SU-DHL-6 (cell line): ENCODE data around the gene PHACTR1.

ENCODE experiments used
- H2AFZ ChIP-seq: fragments of 200-600 bp; sonication (generic); 2 replicates; pipeline ENCODE4 v1.6.1; 2014; ENCODE audit warnings: low read depth, mild to moderate bottlenecking, moderate library complexity, mixed read lengths, antibody characterized with exemption, low read length; ENCODE audit not compliant: severe bottlenecking
- H3F3A ChIP-seq: fragments of 200-600 bp; shearing (Covaris generic); 2 replicates; pipeline ENCODE4 v1.6.0; 2016; ENCODE audit warnings: antibody characterized with exemption, mild to moderate bottlenecking; ENCODE audit not compliant: insufficient read depth
- H3K27ac ChIP-seq: fragments of 200-600 bp; sonication (generic); 2 replicates; pipeline ENCODE4 v1.5.1; 2016; ENCODE audit warnings: low read depth, mild to moderate bottlenecking, low read length, moderate library complexity, mixed read lengths
- H3K27me3 ChIP-seq: fragments of 200-600 bp; sonication (generic), shearing (Covaris generic); 2 replicates; pipeline ENCODE4 v1.6.0; 2014; ENCODE audit warnings: mild to moderate bottlenecking, low read length
- H3K36me3 ChIP-seq: fragments of 200-600 bp; sonication (generic); 2 replicates; pipeline ENCODE4 v1.6.1; 2014; ENCODE audit warnings: mild to moderate bottlenecking, low read length, mixed read lengths
- H3K4me2 ChIP-seq: fragments of 300-600, 200-600 bp; shearing (Covaris generic), sonication (generic); 2 replicates; pipeline ENCODE4 v1.6.0; 2014; ENCODE audit warnings: low read length, low read depth, mild to moderate bottlenecking; ENCODE audit not compliant: poor library complexity, severe bottlenecking
- H3K4me3 ChIP-seq: fragments of 200-600 bp; sonication (generic); 2 replicates; pipeline ENCODE4 v1.5.1; 2014; ENCODE audit warnings: antibody characterized with exemption, low read length, mild to moderate bottlenecking, mixed read lengths; ENCODE audit not compliant: insufficient read depth, poor library complexity, severe bottlenecking
- H3K79me2 ChIP-seq: fragments of 200-600 bp; sonication (generic); 2 replicates; pipeline ENCODE4 v1.6.1; 2014; ENCODE audit warnings: mild to moderate bottlenecking, low read length, moderate library complexity; ENCODE audit not compliant: insufficient read depth
- H3K9ac ChIP-seq: fragments of 200-600 bp; sonication (generic); 2 replicates; pipeline ENCODE4 v1.7.0; 2014; ENCODE audit warnings: mild to moderate bottlenecking, low read length
- H3K9me2 ChIP-seq: fragments of 200-600 bp; sonication (generic); replicated peaks from 2 replicates; pipeline ENCODE4 v1.6.1; 2014; ENCODE audit warnings: low read length; ENCODE audit not compliant: insufficient read depth
- H3K9me3 ChIP-seq: fragments of 200-600 bp; sonication (generic); 2 replicates; pipeline ENCODE4 v1.6.1; 2014; ENCODE audit warnings: low read length, mixed read lengths; ENCODE audit not compliant: insufficient read depth
- H4K20me1 ChIP-seq: fragments of 200-600 bp; sonication (generic); 2 replicates; pipeline ENCODE4 v1.6.1; 2014; ENCODE audit warnings: low read depth, mild to moderate bottlenecking, antibody characterized with exemption, low read length, moderate library complexity, mixed read lengths
- EZH2phosphoT487 ChIP-seq: fragments of 200-600 bp; sonication (generic), shearing (Covaris generic); conservative IDR thresholded peaks from 2 replicates; pipeline ENCODE4 v1.6.1; 2018; ENCODE audit warnings: mild to moderate bottlenecking, antibody characterized with exemption, low read length, moderate library complexity, mixed read lengths
- TF ChIP-seq, protein P1 (sequence below): fragments of 200-600 bp; sonication (generic); IDR thresholded peaks from one replicate; pipeline ENCODE4 v1.5.1; 2017; ENCODE audit warnings: antibody characterized with exemption, mild to moderate bottlenecking, low read length, moderate library complexity; ENCODE audit not compliant: insufficient read depth, poor library complexity, severe bottlenecking

PHACTR1 gene

DNA sequence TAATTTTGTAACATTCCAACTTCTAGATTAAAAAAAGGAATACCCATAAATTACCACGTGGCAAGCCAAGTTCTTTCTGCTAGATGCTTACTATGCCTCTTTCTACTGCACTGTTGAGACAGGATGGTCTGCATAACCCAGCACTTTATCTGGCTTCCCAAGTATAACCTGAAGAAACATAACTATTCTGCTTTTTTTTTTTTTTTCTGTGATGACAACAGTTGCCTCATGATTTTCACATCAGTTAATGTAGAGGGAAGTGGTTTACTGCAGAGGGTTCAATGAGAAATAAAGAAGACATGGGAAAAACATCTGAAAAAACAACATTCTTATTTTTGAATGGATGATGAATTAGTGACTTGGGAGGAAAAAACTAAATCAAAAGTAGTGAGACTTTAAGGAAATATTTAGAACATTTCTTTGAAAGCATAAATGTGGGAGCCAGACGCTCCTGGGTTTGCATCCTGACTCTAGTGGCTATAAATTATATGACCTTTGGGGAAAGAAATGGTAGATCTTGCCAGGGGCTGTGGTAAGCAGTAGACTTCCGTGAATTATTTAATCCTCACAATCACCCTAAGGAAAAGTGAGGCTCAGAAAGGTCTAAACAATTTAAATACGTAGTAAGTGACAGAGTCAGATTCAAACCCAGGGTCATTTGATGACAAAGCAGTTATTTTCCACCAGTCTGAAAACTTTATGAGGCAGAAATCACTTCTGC, 230.7 kb downstream of the PHACTR1 start:
- no peak for TF ChIP-seq EZH2phosphoT487
- TF ChIP-seq, protein P1, sequence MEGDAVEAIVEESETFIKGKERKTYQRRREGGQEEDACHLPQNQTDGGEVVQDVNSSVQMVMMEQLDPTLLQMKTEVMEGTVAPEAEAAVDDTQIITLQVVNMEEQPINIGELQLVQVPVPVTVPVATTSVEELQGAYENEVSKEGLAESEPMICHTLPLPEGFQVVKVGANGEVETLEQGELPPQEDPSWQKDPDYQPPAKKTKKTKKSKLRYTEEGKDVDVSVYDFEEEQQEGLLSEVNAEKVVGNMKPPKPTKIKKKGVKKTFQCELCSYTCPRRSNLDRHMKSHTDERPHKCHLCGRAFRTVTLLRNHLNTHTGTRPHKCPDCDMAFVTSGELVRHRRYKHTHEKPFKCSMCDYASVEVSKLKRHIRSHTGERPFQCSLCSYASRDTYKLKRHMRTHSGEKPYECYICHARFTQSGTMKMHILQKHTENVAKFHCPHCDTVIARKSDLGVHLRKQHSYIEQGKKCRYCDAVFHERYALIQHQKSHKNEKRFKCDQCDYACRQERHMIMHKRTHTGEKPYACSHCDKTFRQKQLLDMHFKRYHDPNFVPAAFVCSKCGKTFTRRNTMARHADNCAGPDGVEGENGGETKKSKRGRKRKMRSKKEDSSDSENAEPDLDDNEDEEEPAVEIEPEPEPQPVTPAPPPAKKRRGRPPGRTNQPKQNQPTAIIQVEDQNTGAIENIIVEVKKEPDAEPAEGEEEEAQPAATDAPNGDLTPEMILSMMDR, result no peak
- H3K27ac ChIP-seq, result no peak overlapping the region

DNA sequence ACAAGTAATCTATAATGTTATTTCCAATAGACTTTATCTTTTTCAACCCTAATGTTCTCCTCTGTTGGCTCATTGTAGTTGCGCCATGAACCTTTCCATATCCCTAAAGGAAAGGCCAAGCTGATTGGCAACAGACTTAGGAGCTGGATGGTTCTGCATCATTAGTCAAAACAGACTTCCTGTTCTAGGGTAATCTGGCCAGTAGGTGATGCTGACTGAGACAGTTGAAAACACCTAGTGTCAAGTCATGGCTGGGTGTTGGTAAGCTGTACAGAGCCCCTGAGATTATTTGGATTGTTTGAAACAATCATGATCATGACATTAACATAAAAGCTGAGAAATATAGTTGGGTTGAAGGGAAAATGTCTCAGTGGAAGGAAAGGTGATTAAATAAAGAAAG, 231.4 kb downstream of the PHACTR1 start:
- no peak overlapping the region for H3K27ac ChIP-seq

More for the DNA sequence above, 230.7 kb downstream of the PHACTR1 start:
- Histone ChIP-seq H4K20me1 (no peaks in the 10 kb centered on the region), H3K27me3 (no peaks in the 10 kb centered on the region), H3K9ac (no peak overlapping the region), H3K9me2 (no peaks in the 10 kb centered on the region), H3K4me3 (no peak overlapping the region), H3K9me3 (no peaks in the 10 kb centered on the region), H2AFZ (no peak overlapping the region), H3F3A (no peaks in the 10 kb centered on the region), H3K79me2 (no peaks in the 10 kb centered on the region), H3K36me3 (no peaks in the 10 kb centered on the region), H3K4me2 (no peak overlapping the region)

DNA sequence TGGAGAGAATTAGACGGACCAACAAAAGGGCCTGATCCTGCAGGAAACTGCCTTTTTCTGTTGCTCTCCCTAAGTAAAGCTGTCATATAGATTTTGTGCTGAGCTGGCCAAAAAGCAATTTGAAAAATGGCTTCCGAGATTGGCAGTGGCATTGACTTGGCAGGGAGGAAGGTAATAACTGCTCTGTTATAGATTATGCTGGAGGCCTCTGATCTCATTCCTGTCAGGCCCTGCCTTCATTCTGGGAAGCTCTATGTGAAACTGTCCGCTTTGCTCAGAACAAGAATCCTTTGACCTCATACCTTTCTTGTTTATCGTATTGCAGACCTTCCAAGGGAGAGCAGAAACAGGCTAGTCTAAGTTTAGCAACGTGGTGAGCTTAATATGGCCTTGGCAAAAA, 234.4 kb downstream of the PHACTR1 start:
- H3K27ac ChIP-seq, result no peak overlapping the region
- no peaks in the 10 kb centered on the region for H3K9me2 ChIP-seq
- H3F3A ChIP-seq, result no peaks in the 10 kb centered on the region
- H3K4me3 ChIP-seq, result no peak overlapping the region
- no peak overlapping the region for H2AFZ ChIP-seq
- no peak overlapping the region for H3K9ac ChIP-seq
- H3K27me3 ChIP-seq, result no peaks in the 10 kb centered on the region
- H3K9me3 ChIP-seq, result no peaks in the 10 kb centered on the region
- no peaks in the 10 kb centered on the region for H4K20me1 ChIP-seq
- no peaks in the 10 kb centered on the region for H3K36me3 ChIP-seq
- H3K79me2 ChIP-seq, result no peaks in the 10 kb centered on the region
- no peak overlapping the region for H3K4me2 ChIP-seq
- TF ChIP-seq, protein P1, result no peak
- TF ChIP-seq EZH2phosphoT487, result no peak

More for the DNA sequence above, 231.4 kb downstream of the PHACTR1 start:
- Histone ChIP-seq H3F3A (no peaks in the 10 kb centered on the region), H3K9me2 (no peaks in the 10 kb centered on the region), H3K4me2 (no peak overlapping the region), H3K79me2 (no peaks in the 10 kb centered on the region), H3K27me3 (no peaks in the 10 kb centered on the region), H3K9me3 (no peaks in the 10 kb centered on the region), H2AFZ (no peak overlapping the region), H3K9ac (no peak overlapping the region), H4K20me1 (no peaks in the 10 kb centered on the region), H3K4me3 (no peak overlapping the region), H3K36me3 (no peaks in the 10 kb centered on the region)
- TF ChIP-seq EZH2phosphoT487, result no peak
- TF ChIP-seq, protein P1, result no peak
